Breast epithelium (tissue), 3 donors: ENCODE data around the gene SETD6.

Experiments used
- CTCF ChIP-seq, 3 donors: fragments of 450-650 bp; IDR thresholded peaks; one replicate each; pipeline ENCODE4 v1.5.1; 2016 to 2017; ENCODE audit warnings: antibody characterized with exemption in 3 of 3, mild to moderate bottlenecking in 3 of 3, moderate library complexity in 3 of 3
- POLR2A ChIP-seq: fragments of 450-650 bp; IDR thresholded peaks from one replicate; pipeline ENCODE4 v1.6.1; 2016; ENCODE audit warnings: antibody characterized with exemption, mild to moderate bottlenecking, moderate library complexity

DNA sequence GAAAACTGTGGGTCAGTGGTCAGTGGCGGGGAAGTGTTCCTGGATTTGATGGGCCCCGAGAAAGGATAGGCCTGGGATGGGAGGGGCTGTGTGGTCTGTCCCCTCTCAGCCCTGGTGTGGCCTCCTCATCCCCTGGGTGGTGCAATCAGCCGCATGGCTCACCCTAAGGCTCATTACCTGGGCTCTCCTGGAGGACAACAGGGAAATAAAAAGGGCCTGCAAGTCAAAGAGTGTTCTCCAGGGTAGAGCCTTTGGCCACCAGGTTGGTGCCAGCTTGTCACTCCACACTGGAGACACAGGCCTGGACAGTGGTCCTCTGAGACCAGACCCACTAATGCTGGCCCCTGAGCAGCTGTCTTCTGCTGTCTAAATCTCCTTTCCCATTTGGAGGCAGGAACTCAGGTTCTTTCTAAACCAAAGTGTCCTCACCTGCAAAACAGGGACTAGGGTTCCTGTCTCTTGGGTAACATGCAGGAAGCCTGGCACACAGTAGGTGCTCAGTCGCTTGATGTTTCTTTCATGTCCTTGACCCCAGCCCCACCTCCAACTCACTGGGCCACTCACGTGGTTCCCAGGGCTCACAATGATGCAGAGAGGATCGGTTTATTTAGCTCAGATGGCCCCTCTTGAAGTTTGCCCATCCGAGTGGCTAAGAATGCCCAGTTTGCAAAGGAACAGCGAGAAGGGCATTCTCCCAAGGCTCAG lies 12.9 kb upstream of the SETD6 start:
- TF ChIP-seq CTCF (IDR thresholded peaks at IDR 0.05) (no peak), POLR2A (no peak)
